Stimulated activated CD4-positive, alpha-beta T cell treated with anti-CD3 and anti-CD28 coated beads, TNF-alpha, amount 100 ng/mL, for 1 hour (primary cell): ENCODE data around the gene SYCE3.

Experiments used
- DNase-seq, 3 donors: peaks; one replicate each; pipeline ENCODE4 v3.0.0-alpha.2; 2020; ENCODE audit warnings: low read depth in 3 of 3, low spot score in 1 of 3

The SYCE3 gene

GRCh38 chr22:50504369-50505211, 58.1 kb downstream of the SYCE3 start:
- DNase-seq = no peak

DNA sequence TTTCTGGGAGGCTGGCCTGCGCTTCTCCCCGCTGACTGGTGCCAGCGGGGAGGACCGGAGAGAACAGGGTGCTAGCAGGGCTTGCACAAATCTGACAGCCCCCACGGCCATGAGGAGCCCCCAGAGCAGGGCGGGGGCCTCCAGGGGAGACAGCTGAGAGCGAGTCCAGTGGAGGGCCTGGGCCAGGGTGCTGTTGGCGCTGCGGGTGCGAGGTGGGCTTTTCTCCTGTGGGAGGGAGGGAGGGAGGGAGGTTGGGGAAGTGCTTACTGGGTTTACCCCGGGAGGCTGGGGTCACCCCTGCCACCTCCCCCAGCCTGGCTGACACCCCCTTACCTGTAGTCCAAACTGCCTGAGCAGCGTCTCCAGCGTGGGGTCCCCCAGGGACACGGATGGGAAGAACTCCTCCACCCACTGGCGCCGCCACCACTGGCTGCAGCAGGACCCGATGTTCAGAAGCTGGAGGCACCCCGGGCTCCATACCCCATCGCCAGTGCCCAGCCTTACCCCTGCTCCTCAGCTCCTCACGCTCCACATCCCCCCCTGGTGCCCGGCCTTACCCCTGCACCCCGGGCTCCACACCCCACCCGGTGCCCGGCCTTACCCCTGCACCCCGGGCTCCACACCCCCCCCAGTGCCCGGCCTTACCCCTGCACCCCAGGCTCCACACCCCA, 59.1 kb downstream of the SYCE3 start:
- DNase-seq = no peak

GRCh38 chr22:50502628-50503474, 59.9 kb downstream of the SYCE3 start:
- DNase-seq = no peak

DNA sequence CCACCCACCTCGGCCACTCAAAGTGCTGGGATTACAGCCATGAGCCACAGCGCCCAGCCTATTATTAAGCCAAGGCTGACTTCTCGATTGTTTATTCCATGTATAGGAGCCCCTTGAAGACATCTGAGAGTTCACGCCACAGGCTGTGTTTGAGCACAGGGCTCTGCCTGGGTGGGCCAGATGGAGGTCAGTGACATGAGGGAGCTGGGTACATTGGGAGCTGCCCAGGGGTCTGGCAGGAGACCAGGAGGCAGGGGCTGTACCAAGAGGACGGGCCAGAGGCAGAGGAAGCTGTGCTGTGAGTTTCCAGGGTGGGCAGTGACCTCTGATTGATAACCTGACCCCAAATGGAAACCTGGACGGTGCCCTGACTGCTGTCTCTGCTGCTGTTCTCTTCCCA, 60.6 kb downstream of the SYCE3 start:
- no peak for DNase-seq
